NCI-H1092 treated with DMSO at 0.1 percent for 48 hours (cell line): ENCODE measurements around the gene KDM8.
A peak's percentile ranks its signal among the peaks of the same experiment; 100 is the strongest.
"Not testable (repeated sequence)": the region's sequence is repeated elsewhere in the genome, so short reads cannot be mapped to it uniquely, and the experiment has no call there.

Experiments
- DNase-seq: peaks from one replicate; lab custom pipeline; 2025; lab: John Stamatoyannopoulos, UW

Gene KDM8

DNA sequence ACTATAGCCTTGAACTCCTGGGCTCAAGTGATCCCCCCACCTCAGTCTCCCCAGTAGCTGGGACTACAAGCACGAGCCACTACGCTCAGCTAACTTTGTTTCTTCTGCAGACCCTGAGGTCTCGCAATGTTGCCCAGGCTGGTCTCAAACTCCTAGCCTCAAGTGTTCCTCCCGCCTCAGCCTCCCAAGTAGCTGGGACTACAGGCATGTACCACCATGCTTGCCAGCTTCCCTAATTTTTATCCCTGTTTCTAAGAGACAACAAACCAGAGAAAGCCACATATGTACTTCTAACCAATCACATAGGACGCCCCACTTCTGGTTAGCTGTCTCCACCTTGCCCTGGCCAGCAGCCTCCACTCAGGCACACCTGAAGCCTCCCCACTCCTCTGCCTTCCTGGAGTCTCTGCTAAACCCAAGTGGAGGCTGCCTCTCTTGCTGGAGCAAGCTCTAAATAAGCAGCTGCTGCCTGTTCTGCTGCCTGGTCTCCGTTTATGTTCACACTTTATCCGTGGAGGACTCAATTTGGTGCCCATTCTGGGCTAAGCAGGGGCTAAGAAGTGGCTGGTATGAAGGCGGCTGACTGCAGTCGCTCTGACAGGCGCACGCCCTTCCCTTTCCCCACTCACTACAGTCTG lies 40.5 kb downstream of the KDM8 start:
- no peak for DNase-seq

DNA sequence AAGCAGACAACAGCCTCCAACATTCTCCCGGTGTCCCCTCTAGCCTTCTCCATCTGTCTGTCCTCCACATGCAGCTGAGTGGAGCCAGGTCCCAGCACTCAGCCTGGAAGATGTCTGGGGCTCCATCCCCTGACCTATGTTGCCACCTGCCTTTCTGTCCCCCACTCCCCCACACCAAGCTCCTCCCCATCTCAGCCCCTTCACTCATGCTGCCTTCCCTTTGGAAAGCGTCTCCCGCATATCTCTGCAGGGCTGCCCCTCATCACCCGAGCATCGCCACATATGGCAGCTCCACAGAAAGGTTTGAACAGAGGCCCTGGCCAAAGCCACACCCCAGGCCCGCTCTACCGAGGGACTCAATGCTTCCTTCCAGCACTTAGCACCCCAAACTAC lies 41.0 kb downstream of the KDM8 start:
- DNase-seq = no peak

DNA sequence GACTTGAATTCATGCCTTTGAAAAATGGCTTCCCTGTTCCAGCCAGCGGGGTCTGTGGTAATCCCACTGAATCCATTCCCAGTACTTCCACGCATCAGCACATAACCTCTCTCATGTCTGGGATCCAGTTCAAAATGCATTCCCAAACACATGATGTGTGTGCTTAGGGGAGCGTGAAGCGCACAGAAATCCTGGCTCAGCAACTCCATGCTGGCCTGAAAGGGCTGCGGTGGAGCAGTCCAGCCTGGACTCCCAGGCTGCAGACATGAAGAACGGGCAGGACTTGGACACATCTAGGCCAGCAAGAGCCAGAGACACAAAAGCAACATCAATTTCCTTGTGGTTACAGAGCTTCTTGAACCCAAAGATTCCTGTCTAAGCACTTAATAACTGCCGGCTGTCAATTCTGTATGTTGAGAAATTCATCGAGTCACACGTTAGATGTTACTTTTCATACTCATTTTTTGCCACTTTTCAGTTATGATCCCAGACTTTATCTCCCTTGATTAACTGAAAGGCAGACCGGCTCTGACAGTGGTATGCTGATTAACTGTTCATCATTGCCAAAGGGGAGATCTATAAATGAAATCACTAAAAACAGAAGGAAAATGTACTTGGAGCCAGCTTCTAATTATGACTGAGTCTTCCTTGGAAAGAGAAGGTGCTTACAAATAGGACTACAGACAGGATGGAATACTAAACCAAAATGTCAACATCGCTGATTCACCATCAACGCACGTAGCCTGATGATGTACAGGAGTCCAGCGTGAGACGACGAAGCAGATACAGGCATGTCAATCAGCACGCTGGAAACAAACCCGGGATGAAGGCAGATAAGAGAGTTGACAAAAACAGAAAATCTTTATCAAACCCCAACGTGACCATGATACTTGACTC lies 42.2 kb downstream of the KDM8 start:
- DNase-seq = no peak

DNA sequence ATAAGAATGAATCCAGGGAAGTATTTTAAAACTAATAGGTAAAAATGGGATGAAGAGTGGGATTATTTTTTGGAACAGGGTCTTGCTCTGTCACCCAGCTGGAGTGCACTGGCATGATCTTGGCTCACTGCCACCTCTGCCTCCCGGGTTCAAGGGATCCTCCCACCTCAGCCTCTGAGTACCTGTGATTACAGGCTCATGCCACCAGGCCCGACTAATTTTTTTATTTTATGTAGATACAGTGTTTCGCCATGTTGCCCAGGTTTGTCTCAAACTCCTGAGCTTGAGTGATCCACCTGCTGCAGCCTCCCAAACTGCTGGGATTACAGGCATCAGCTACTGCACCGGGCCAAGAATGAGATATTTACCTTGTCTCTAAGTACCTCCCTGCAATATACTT lies 43.1 kb downstream of the KDM8 start:
- no peak for DNase-seq

DNA sequence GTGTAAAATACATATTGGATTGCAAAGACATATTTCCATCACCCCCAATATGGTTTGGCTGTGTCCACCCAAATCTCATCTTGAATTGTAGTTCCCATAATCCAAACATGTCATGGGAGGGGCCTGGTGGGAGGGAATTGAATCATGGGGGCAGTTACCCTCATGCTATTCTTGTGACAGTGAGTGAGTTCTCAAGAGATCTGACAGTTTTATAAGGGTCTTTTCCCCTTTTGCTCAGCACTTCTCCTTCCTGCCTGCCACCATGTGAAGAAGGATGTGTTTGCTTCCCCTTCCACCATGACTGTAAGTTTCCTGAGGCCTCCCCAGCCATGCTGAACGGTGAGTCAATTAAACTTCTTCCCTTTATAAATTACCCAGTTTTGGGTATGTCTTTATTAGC lies 43.8 kb downstream of the KDM8 start:
- DNase-seq = not testable (repeated sequence)

DNA sequence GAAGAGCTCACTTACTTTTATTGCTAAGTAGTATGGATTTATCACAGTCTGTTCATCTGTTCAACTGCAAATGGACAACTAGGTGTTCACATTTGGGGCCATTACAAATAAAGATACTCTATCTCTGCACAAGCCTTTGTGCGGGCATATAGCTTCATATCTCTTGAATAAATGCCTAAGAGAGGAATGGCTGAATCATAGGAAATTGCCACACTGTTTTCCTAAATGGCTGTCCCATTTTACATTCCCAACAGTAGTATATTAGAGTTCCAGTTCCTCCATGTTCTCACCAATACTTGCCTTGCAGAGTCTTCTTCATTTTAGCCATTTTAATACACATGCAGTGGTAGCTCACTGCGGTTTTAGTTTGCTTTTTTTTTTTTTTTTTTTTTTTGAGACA lies 44.7 kb downstream of the KDM8 start:
- DNase-seq = no peak

DNA sequence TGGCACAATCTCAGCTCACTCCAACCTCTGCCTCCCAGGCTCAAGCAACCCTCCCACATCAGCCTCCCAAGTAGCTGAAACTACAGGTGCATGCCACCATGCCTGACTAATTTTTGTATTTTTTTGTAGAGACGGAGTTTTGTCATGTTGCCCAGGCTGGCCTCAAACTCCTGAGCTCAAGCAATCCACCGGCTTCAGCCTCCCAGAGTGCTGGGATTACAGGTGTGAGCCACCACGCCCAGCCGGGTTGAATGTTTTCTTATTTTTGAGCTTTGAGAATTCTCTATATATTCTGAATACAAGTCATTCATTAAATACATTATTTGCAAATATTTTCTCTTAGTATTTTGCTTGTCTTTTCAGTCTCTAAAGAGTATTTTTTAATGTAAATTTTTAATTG lies 45.6 kb downstream of the KDM8 start:
- not testable (repeated sequence) for DNase-seq

DNA sequence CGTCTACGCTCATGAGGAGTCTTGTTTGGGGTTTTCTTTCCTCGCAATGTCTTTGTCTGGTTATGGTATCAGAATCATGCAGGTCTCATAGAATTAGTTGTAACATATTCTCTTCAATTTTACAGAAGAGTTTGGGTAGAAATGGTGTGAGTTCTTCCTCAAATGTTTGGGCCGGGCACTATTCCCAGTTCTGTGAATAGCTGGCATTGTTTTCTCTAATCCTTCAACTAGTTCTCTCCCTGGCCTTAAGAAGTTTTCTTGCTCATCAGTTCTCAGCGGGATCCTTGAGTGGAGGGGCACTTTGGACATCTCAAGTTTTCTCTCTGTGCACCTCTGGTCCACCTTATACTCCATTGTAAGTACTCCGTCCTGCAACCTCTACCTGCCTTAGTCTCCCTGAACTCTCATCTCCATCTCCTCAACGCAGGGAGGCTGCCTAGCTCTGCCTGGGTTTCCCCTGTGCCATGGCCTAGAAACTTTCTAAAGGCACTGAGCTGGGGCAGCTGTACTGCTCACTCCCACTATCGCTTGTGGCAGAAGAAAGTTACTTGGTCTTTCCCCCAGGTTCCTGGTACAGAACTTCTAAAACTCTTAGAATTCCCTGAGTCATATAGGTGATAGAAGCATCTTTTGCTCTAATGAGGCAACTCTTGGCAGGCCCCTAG lies 48.3 kb downstream of the KDM8 start:
- DNase-seq = no peak

DNA sequence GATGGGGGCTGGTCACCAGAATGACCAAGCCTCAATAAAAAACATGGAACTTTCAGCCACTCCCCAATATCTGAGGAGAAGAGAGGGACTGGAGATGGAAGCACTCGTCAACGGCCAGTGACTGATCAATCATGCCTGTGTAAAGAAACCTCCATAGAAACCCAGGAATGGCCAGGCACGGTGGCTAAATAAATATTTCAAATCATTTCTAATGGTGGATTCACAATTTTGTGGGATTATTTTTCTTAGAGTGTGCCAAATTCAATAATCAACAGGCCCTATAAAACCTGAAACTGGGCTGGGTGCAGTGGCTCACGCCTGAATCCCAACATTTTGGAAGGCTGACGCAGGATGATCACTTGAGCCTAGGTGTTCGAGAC lies 48.9 kb downstream of the KDM8 start:
- DNase-seq = no peak

DNA sequence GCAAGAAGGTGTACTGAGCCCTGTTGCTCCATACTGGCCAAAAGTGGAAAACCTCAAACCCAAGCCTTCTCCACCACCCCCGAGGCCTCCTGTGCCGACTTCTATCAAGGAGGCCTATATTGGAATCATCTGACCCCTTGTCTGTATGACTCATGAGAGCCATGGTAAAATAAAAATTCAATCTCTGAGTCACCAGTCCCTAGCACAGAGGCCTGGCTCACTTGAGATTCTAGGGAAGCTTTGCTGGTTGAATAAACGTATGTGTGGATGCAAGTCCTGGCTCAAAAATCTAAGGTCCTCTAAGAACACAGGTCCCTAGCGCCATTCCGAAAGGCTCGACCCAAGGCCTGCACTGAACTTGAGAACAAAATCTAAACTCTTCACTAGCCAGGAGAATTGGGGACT lies 50.2 kb downstream of the KDM8 start:
- DNase-seq = no peak

DNA sequence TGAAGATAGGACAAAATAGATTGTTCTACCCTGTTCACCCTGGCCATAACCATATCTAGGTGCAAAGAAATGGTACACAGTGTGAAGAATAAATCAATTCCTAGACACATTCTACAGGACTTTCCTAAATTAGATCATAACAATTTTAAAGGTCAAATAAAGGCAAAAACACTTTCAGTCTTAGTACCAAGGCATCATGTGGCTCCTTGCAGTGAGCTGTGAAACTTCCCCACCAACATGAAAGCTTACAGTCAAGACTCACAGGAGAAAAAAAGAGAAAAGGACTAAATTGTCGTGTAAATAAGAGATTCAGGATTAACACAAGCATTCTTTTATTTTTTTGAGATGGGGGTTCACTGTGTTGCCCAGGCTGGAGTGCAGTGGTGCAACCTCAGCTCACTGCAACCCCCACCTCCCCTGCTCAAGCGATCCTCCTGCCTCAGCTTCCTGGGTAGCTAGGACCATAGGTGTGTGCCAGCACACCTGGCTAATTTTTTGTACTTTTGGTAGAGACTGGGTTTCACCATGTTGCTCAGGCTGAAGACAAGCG lies 51.0 kb downstream of the KDM8 start:
- no peak for DNase-seq

DNA sequence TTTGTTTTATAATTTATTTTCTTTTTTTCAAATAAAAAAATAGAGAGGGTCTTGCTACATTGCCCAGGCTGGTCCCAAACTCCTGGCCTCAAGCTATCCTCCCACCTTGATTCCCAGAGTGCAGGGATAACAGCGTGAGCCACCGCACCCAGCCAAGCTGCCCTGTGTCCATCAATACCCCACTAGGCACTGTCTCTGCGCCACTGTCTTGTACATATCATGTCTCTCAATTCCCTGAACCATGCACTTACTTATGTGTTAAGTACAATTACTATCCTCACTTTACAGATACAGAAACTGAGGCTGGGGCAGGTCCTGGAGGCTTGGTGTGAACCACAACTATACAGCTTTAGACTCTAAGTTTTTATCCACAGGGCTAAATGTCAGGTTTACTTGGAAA lies 53.5 kb downstream of the KDM8 start:
- no peak for DNase-seq

DNA sequence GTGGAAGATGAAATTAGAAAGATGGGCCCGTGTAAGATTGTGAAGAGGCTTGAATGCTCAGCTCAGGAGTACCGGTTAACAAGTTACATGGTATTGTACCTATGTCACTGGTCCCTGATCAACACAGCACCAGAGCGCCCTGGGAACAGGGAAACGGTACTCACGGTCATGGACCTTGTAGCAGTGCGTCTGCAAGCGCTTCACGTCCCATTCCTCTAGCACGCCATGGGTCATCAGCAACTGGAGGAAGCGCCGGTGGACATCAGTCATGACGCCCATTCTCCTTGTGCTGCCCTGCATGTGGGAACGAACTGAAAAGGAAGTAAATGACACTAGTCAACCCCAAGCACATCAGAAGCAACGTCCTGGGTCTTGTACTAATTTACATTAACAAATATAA lies 53.9 kb downstream of the KDM8 start:
- DNase-seq = no peak

DNA sequence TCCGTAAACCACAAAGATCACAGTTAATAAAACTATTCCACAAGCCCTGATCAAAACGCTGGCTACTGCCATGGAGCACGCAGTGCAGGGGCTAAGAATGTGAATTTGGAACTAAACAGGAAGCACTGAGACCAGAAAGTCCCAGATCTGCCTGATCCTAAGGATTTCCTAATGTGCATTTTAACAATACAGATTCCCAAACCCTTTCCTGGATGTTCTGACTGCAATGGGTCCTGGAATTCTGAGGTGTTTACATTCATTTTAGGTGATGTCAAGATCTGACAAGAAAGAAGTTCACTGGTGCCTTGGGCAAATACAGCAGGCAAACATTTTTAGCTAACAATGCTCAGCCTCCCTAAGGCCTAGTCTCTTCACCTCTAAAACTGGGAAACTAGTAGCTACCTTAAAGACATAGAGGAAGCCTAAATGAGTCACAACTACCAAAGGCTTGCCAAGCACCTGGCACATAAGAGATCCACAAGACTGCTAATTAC lies 55.0 kb downstream of the KDM8 start:
- DNase-seq = no peak

DNA sequence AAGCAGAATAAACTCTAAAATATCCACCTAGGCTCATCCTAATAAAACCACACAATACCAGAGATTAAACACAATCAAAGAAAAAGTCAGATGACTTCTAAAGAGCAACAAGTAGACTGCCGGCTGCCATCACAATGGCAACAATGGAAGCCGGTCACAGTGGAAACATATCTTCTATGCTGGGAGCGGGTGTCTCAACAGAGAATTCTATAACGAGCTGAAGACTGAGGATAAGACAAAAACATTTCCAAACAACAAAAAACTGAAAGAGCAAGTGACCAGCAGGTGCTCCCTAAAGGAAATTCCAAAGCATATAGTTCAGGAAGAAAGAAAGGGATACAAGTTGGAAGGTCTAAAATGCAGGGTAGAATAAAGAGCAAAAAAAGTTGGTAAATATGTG lies 56.4 kb downstream of the KDM8 start:
- DNase-seq = no peak

DNA sequence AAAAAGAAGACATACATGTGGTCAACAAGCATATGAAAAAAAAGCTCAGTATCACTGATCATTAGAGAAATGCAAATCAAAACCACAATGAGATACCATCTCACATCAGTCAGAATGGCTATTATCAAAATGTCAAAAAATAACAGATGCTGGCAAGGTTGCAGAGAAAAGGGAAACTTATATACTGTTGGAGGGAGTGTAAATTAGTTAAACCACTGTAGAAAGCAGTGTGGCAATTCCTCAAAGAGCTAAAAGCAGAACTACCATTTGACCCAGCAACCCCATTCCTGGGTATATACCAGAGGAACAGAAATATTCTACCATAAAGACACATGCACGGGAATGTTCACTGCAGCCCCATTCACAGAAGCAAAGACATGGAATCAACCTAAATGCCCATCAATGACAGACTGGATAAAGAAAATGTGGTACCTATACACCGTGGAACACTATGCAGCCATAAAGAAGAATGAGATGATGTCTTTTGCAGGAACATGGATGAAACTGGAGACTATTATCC lies 59.6 kb downstream of the KDM8 start:
- not testable (repeated sequence) for DNase-seq

DNA sequence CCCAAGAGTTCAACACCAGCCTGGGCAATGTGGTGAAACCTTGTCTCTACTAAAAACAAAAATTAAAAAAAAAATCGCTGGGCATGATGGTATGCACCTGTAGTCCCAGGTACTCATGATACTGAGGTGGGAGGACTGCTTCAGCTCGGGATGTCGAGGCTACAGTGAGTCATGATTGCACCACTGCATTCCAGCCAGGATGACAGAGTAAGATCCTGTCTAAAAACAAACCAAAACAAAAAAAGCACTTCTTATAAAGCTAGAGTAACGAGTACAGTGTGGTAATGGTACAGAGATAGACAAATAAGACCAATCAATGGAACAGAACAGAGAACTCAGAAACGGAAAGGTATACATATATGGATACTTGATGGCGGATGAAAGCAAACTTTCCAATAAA lies 60.8 kb downstream of the KDM8 start:
- DNase-seq = no peak

DNA sequence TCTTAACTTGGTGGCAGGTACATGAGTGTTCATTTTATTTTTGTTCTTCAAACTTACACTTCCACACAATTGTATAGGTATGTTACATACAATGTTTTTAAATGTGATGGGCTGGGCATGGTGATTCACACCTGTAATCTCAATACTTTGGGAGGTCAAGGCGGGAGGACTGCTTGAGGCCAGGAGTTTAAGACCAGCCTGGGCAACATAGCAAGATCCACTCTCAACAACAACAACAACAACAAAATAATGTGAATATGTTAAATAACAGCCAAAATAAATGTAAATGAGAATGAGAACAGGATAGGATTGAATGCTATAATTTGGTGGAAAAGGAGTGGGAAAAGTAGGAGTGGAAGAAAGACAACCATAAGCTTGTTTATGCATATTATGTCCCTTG lies 62.7 kb downstream of the KDM8 start:
- DNase-seq = no peak

DNA sequence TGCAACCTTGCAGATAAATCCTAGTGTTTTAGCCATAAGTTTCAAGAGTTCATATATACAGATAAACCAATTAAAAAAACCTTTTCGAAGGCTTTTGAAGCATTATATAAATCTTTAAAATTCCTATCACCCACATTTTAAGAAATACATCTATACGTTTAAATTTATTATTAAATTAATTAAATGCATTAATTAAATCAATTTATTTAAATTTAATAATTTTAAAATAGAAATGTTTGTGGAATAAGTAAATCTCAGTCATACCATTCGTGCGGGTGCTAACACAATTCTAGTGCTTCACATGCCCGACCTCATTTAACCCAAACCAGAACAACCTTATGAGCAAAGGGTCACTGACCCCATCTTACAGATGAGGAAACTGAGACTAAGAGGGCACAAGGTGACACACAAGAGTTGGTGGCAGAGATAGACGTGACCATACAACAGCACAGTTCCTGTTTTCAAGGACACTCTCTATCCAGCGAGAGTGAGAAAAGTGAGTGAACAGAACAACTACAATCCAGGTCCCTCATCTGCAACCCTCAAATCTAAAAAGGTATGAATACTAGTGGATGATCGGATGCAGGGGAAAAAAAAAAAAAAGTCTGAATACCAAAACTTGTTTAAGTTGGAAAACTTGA lies 63.8 kb downstream of the KDM8 start:
- DNase-seq = no peak

DNA sequence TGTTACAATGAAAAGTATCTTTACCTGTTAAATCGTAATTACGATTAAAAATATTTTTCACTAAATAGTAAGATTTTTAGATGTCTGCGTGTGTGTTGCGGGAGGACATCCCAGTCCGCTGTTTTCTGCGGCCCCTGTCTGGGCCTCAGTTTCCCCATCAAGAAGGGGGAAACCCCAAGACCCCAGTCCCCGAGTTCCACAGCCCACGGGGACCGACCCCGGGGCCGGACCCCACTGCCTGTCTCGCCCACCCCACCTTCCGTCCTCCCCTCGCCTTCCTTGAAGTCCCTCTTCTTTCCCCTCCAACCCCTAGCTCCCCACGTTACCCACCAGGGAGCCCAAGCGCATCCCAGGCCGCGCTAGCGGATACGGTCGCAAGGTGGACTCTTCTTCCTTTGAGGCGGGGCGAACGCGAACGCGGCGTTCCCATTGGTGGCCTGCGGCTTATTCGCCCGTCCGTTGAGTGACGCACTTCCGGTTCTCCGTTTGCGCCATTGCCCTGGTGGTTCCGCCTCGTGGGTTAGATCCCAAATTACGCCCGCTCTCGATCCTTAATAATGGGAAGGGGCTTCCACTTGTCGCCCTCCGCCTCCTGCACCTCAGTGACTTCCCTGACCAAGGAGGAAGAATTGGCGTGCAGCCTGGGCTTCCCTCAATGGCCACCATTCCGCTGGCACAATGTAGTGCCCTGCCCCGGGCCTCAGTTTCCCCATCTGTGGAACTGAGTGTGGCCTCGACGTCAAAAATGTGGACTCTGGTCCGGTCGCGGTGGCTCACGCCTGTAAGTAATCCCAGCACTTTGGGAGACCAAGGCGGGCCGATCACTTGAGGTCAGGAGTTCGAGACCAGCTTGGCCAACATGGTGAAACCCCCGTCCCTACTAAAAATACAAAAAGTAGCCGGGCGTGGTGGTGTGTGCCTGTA lies 65.3 kb downstream of the KDM8 start, which contains the start of gene NSMCE1:
Gene NSMCE1 (minus strand): TSS at position 397 of the 924 bp plus-strand sequence. CDS start 11,202 bp downstream, outside the sequence.
- peak; percentile 92 for DNase-seq
